Body of pancreas (tissue), 4 donors: ENCODE measurements around the gene SLC1A7. TPM values are rescaled to one million over a fixed set of nuclear protein-coding genes. Genes with fewer than 3 reads are reported as not detected.
A peak's percentile ranks its signal among the peaks of the same experiment; 100 is the strongest.

Source experiments
- ATAC-seq: fragments of 150-250 bp; one replicate; pipeline ENCODE4 v1.9.1; 2016
- DNase-seq, 4 donors: peaks; one replicate each; pipeline ENCODE4 v3.0.0-alpha.2; 2019
- H3K27ac ChIP-seq, 4 donors: fragments of 200-600 bp; sonication (generic); 1 replicate in 3 of 4; 2 replicates in 1 of 4; pipeline versions ENCODE4 v1.5.1 to v1.6.1; 2016 to 2019; ENCODE audit warnings: mild to moderate bottlenecking in 1 of 4, mixed read lengths in 1 of 4, moderate library complexity in 1 of 4
- H3K27me3 ChIP-seq, 2 donors: fragments of 200-600 bp; sonication (generic); one replicate each; pipeline ENCODE4 v1.6.0; 2016; ENCODE audit warnings: mild to moderate bottlenecking in 1 of 2
- H3K36me3 ChIP-seq, 2 donors: fragments of 200-600 bp; sonication (generic); replicated peaks in 1 of 2; 2 replicates each; pipeline ENCODE4 v1.5.1; 2016; ENCODE audit warnings: low read depth in 2 of 2; ENCODE audit not compliant: insufficient read depth in 1 of 2
- H3K4me1 ChIP-seq: fragments of 200-600 bp; sonication (generic); one replicate; pipeline ENCODE4 v1.6.0; 2016
- H3K4me3 ChIP-seq, 2 donors: fragments of 200-600 bp; sonication (generic); 1 replicate in 1 of 2; 2 replicates in 1 of 2; pipeline ENCODE4 v1.5.1; 2016 to 2019
- H3K9me3 ChIP-seq, 3 donors: fragments of 200-600 bp; sonication (generic); 1 replicate in 2 of 3; 2 replicates in 1 of 3; pipeline ENCODE4 v1.5.1; 2016
- POLR2A ChIP-seq, 3 donors: fragments of 450-650 bp; IDR thresholded peaks; one replicate each; pipeline ENCODE4 v1.6.1; 2016; ENCODE audit warnings: antibody characterized with exemption in 3 of 3, mild to moderate bottlenecking in 2 of 3
- WGBS, 2 donors: methylation state at CpG; one replicate each; pipeline ENCODE4 v1.1.5; 2017; 5-methylcytosine and 5-hydroxymethylcytosine counted together
- intact Hi-C: fragments of 100-400 bp; cut with DNase I; formaldehyde crosslinking; loops from one replicate; pipeline ENCODE4 v1.15.1; 2023
- total RNA-seq, 2 donors: library from RNA; depleted of rRNA; stranded (reverse); fragments of >200 nt; gene quantifications; one replicate each; pipeline ENCODE4 v1.1.0, GENCODE V29; 2016
- TF ChIP-seq, protein P1 (sequence below), 7 experiments: fragments of 450-650 bp in 4 of 7; fragments of 200-600 bp in 3 of 7; sonication (generic) in 3 of 7; IDR thresholded peaks; one replicate each; pipeline ENCODE4 v1.5.1; 2016 to 2019; ENCODE audit warnings: antibody characterized with exemption in 7 of 7

Gene SLC1A7
- total RNA-seq, 2 donors from 2014 or later, result not detected

DNA sequence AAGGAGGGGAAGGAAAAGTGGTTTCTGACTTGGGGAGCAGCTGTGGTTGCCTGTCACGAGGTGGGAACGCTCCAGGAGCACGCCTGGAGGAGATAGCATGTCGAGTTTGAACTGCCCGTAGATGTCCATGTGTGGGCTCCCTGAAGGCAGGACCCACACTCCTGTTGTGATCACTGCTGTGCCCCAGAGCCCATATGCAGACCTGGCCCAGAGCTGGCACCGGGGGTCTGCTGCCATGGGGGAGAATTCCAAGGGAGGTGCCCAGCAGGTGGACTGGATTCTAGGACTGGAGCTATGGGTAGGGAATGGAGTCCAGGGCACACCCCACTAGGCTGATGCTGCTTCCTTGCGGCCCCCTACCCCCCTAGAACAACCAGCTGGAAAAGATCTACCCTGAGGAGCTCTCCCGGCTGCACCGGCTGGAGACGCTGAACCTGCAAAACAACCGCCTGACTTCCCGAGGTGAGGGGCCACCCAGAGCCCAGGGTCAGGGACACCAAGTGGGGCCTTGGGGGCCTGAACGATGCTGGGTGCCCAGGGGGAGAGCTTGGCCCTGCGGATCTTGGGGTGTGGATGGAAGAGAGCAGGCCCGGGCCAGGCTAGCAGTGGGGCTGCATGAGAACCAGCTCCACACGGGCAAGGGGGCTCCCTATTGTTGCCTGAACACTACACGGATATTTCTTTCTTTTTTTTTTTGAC lies 71.1 kb downstream of the SLC1A7 start:
- DNase-seq (peak in 3 of 4 donors; percentile 2 to 6 (median 3)), ATAC-seq (no peak)
- Histone ChIP-seq H3K27me3 (no peaks in the 10 kb centered on the region), H3K27ac (no peak overlapping the region), H3K4me3 (no peak overlapping the region), H3K4me1 (no peaks in the 10 kb centered on the region), H3K36me3 (no peaks in the 10 kb centered on the region), H3K9me3 (no peaks in the 10 kb centered on the region)
- TF ChIP-seq, protein P1, sequence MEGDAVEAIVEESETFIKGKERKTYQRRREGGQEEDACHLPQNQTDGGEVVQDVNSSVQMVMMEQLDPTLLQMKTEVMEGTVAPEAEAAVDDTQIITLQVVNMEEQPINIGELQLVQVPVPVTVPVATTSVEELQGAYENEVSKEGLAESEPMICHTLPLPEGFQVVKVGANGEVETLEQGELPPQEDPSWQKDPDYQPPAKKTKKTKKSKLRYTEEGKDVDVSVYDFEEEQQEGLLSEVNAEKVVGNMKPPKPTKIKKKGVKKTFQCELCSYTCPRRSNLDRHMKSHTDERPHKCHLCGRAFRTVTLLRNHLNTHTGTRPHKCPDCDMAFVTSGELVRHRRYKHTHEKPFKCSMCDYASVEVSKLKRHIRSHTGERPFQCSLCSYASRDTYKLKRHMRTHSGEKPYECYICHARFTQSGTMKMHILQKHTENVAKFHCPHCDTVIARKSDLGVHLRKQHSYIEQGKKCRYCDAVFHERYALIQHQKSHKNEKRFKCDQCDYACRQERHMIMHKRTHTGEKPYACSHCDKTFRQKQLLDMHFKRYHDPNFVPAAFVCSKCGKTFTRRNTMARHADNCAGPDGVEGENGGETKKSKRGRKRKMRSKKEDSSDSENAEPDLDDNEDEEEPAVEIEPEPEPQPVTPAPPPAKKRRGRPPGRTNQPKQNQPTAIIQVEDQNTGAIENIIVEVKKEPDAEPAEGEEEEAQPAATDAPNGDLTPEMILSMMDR (IDR thresholded peaks at IDR 0.05), result no peak
- no peak for TF ChIP-seq POLR2A (IDR thresholded peaks at IDR 0.05)
- WGBS, 2 donors, result 77 to 87% methylated on average over 15 to 17 of the region's 17 CpGs
- intact Hi-C loops, result no loop called here

DNA sequence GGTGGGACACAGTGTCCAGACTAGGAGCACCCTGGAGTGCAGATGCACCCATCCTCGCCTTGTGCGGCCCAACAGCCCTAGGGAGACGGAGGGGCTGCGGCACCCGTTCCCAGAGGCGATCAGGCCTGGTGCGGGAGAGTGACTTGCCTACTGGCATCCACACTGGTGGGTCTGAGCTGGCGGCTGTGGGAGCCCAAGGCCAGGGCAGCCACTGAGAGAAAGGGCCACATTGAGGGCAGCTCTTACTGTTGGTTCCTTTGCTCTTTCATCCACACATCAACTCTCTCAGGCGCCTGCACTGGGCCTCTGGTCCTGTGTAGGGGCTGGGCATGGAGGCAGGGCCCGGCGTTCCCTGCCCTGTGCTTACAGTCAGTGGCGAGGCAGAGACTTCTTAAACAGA lies 71.8 kb downstream of the SLC1A7 start:
- ATAC-seq (no peak), DNase-seq (peak; percentile 0 to 9 (median 3))
- no peak for TF ChIP-seq POLR2A (IDR thresholded peaks at IDR 0.05)
- TF ChIP-seq, protein P1 (IDR thresholded peaks at IDR 0.05), result no peak
- no peaks in the 10 kb centered on the region for H3K27me3 ChIP-seq
- no peak overlapping the region for H3K4me3 ChIP-seq
- 89 to 92% methylated on average over 3 to 12 of the region's 12 CpGs for WGBS, 2 donors
- no peaks in the 10 kb centered on the region for H3K4me1 ChIP-seq
- intact Hi-C loops, result no loop called here
- no peak overlapping the region for H3K27ac ChIP-seq
- H3K9me3 ChIP-seq, result no peaks in the 10 kb centered on the region
- H3K36me3 ChIP-seq, result no peaks in the 10 kb centered on the region

DNA sequence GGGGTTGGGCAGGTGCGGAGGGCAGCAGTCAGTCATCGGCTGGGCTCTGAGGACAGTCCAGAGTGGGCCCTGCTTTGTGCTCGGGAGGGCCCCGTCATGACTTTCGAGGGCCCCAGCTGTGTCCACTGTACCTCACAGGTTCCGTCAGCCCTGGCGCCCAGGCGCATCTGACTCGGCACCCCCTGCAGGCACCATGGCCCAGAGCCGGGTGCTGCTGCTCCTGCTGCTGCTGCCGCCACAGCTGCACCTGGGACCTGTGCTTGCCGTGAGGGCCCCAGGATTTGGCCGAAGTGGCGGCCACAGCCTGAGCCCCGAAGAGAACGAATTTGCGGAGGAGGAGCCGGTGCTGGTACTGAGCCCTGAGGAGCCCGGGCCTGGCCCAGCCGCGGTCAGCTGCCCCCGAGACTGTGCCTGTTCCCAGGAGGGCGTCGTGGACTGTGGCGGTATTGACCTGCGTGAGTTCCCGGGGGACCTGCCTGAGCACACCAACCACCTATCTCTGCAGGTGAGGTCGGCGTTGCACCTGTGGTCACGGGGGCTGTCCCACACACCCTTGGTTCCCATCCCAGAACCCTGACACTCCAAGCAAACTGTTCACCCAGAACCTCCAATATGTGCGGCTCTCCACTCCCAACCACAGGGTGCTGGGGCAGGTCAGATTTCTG lies 72.6 kb downstream of the SLC1A7 start:
- no peak overlapping the region for H3K4me3 ChIP-seq
- TF ChIP-seq, protein P1 (IDR thresholded peaks at IDR 0.05), result no peak
- TF ChIP-seq POLR2A (IDR thresholded peaks at IDR 0.05), result no peak
- H3K27ac ChIP-seq, result no peak overlapping the region
- H3K4me1 ChIP-seq, result no peaks in the 10 kb centered on the region
- DNase-seq (peak; percentile 1 to 7 (median 4)), ATAC-seq (no peak)
- intact Hi-C loops, result no loop called here
- WGBS, 2 donors, result 90 to 100% methylated on average over 2 to 22 of the region's 31 CpGs
- no peaks in the 10 kb centered on the region for H3K9me3 ChIP-seq
- H3K27me3 ChIP-seq, result no peaks in the 10 kb centered on the region
- no peaks in the 10 kb centered on the region for H3K36me3 ChIP-seq

DNA sequence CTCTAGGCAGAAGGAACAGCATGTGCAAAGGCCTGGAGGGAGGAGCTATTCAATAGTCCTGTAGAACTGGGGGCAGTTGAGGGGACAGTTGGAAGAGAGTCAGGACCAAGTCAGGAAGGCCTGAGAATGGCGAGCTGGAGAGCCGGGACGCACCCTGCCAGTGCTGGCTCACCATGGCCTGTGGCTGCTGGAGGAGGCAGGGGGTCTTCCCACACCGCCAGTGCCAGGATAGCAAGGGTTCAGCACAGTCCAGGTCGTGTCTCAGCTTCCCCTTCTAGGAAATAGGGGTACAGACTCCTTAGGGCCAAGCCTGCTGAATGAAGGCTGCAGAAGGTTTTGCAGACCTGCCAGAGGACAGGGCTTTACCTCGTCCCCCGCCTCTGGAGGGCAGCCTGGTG lies 73.2 kb downstream of the SLC1A7 start:
- intact Hi-C loops, result no loop called here
- DNase-seq, result peak in 2 of 4 donors; percentile 1 to 6

More for the DNA sequence above, 73.2 kb downstream of the SLC1A7 start:
- H3K9me3 ChIP-seq, result no peaks in the 10 kb centered on the region
- ATAC-seq, result no peak
- no peak for TF ChIP-seq POLR2A (IDR thresholded peaks at IDR 0.05)
- TF ChIP-seq, protein P1 (IDR thresholded peaks at IDR 0.05), result no peak
- WGBS, 2 donors, result 61 to 80% methylated on average over 5 to 7 of the region's 7 CpGs
- no peaks in the 10 kb centered on the region for H3K4me1 ChIP-seq
- H3K27ac ChIP-seq, result no peak overlapping the region
- no peaks in the 10 kb centered on the region for H3K27me3 ChIP-seq
- H3K36me3 ChIP-seq, result no peaks in the 10 kb centered on the region
- no peak overlapping the region for H3K4me3 ChIP-seq
